Central memory CD8-positive, alpha-beta T cell (primary cell): ENCODE measurements around the gene MYO9A.
"Not testable (repeated sequence)": the region's sequence is repeated elsewhere in the genome, so short reads cannot be mapped to it uniquely, and the experiment has no call there.

ENCODE experiments used
- ATAC-seq: fragments of 150-1000 bp; cut with Tn5 transposase; replicated peaks from 2 replicates; pipeline ENCODE4 v1.10.0; 2022; ENCODE audit warnings: mild to moderate bottlenecking, moderate FRiP score, moderate number of reproducible peaks; ENCODE audit not compliant: poor library complexity, severe bottlenecking; ENCODE audit errors: extremely low read depth
- DNase-seq, 2 donors: peaks; one replicate each; pipeline ENCODE4 v3.0.0; 2021; ENCODE audit warnings: low spot score in 2 of 2
- H3K27ac Mint-ChIP-seq: one replicate; pipeline ENCODE4 v1.8.0; 2022; ENCODE audit warnings: low read depth, mild to moderate bottlenecking, moderate library complexity, mixed read lengths
- H3K27me3 Mint-ChIP-seq: one replicate; pipeline ENCODE4 v1.8.0; 2022; ENCODE audit warnings: mixed read lengths
- H3K36me3 Mint-ChIP-seq: one replicate; pipeline ENCODE4 v1.8.0; 2022; ENCODE audit warnings: mild to moderate bottlenecking, moderate library complexity, mixed read lengths; ENCODE audit not compliant: insufficient read depth
- H3K4me1 Mint-ChIP-seq: one replicate; pipeline ENCODE4 v1.8.0; 2022; ENCODE audit warnings: mixed read lengths
- H3K4me3 Mint-ChIP-seq: one replicate; pipeline ENCODE4 v1.8.0; 2022; ENCODE audit warnings: mild to moderate bottlenecking, moderate library complexity, mixed read lengths
- H3K9me3 Mint-ChIP-seq: one replicate; pipeline ENCODE4 v1.8.0; 2022; ENCODE audit warnings: mixed read lengths

The MYO9A gene

GRCh38 chr15:72100551-72100950 is 17.4 kb downstream of the MYO9A start:
- not testable (repeated sequence) for H3K9me3 Mint-ChIP-seq, H3K27ac Mint-ChIP-seq, H3K36me3 Mint-ChIP-seq, ATAC-seq, H3K4me3 Mint-ChIP-seq, H3K27me3 Mint-ChIP-seq, DNase-seq
- peaks cover 28% of the 10 kb centered on the region for H3K4me1 Mint-ChIP-seq

- ATAC-seq, result no peak
Measured at GRCh38 chr15:72099155-72099554, 18.8 kb downstream of the MYO9A start.

GRCh38 chr15:72098040-72098439 is 19.9 kb downstream of the MYO9A start:
- H3K27ac Mint-ChIP-seq, result no peak overlapping the region
- H3K9me3 Mint-ChIP-seq, result no peaks in the 10 kb centered on the region
- no peaks in the 10 kb centered on the region for H3K27me3 Mint-ChIP-seq
- ATAC-seq (no peak), DNase-seq (no peak)
- peaks cover 5% of the 10 kb centered on the region for H3K36me3 Mint-ChIP-seq
- no peak overlapping the region for H3K4me3 Mint-ChIP-seq
- peaks cover 27% of the 10 kb centered on the region for H3K4me1 Mint-ChIP-seq

More at GRCh38 chr15:72099155-72099554, 18.8 kb downstream of the MYO9A start:
- Mint-ChIP-seq H3K9me3 (no peaks in the 10 kb centered on the region), H3K27ac (no peak overlapping the region), H3K4me3 (no peak overlapping the region), H3K4me1 (peaks cover 35% of the 10 kb centered on the region), H3K27me3 (no peaks in the 10 kb centered on the region), H3K36me3 (peaks cover 5% of the 10 kb centered on the region)
- no peak for DNase-seq

- Mint-ChIP-seq H3K9me3 (no peaks in the 10 kb centered on the region), H3K27ac (no peak overlapping the region), H3K36me3 (peaks cover 7% of the 10 kb centered on the region), H3K27me3 (no peaks in the 10 kb centered on the region), H3K4me1 (peaks cover 29% of the 10 kb centered on the region), H3K4me3 (no peak overlapping the region)
- ATAC-seq (no peak), DNase-seq (no peak)
Measured at GRCh38 chr15:72096796-72097195, 21.2 kb downstream of the MYO9A start.

GRCh38 chr15:72092691-72093090 is 25.3 kb downstream of the MYO9A start:
- Mint-ChIP-seq H3K4me1 (peaks cover 31% of the 10 kb centered on the region), H3K27me3 (no peaks in the 10 kb centered on the region), H3K4me3 (no peak overlapping the region), H3K9me3 (no peaks in the 10 kb centered on the region), H3K27ac (no peak overlapping the region), H3K36me3 (peaks cover 5% of the 10 kb centered on the region)
- ATAC-seq, result no peak
- no peak for DNase-seq

GRCh38 chr15:72092006-72092405 is 25.9 kb downstream of the MYO9A start:
- Mint-ChIP-seq H3K27ac (no peak overlapping the region), H3K27me3 (no peaks in the 10 kb centered on the region), H3K36me3 (peaks cover 5% of the 10 kb centered on the region), H3K4me1 (peaks cover 30% of the 10 kb centered on the region), H3K9me3 (no peaks in the 10 kb centered on the region), H3K4me3 (no peak overlapping the region)
- ATAC-seq (no peak), DNase-seq (no peak)

- Mint-ChIP-seq H3K27me3 (no peaks in the 10 kb centered on the region), H3K4me1 (peaks cover 8% of the 10 kb centered on the region), H3K9me3 (peaks cover 5% of the 10 kb centered on the region), H3K4me3 (no peak overlapping the region), H3K27ac (no peak overlapping the region), H3K36me3 (no peaks in the 10 kb centered on the region)
- no peak for ATAC-seq
- DNase-seq, result no peak
Measured at GRCh38 chr15:72086920-72087648, 30.9 kb downstream of the MYO9A start.

GRCh38 chr15:72086010-72086697 is 31.8 kb downstream of the MYO9A start:
- Mint-ChIP-seq H3K27ac (no peak overlapping the region), H3K27me3 (no peaks in the 10 kb centered on the region), H3K4me1 (peaks cover 6% of the 10 kb centered on the region), H3K36me3 (no peaks in the 10 kb centered on the region), H3K4me3 (no peak overlapping the region), H3K9me3 (peaks cover 5% of the 10 kb centered on the region)
- ATAC-seq (no peak), DNase-seq (no peak)

- DNase-seq (no peak), ATAC-seq (no peak)
- Mint-ChIP-seq H3K4me1 (peaks cover 23% of the 10 kb centered on the region), H3K36me3 (no peaks in the 10 kb centered on the region), H3K27ac (no peak overlapping the region), H3K9me3 (peaks cover 5% of the 10 kb centered on the region), H3K4me3 (no peak overlapping the region), H3K27me3 (no peaks in the 10 kb centered on the region)
Measured at GRCh38 chr15:72082176-72082575, 35.8 kb downstream of the MYO9A start.

- H3K36me3 Mint-ChIP-seq, result no peaks in the 10 kb centered on the region
- H3K27ac Mint-ChIP-seq, result peak overlapping the region; percentile 49
- no peak overlapping the region for H3K4me3 Mint-ChIP-seq
- ATAC-seq (peak; percentile 79), DNase-seq (no peak)
- H3K27me3 Mint-ChIP-seq, result no peaks in the 10 kb centered on the region
- peaks cover 38% of the 10 kb centered on the region for H3K4me1 Mint-ChIP-seq
- peaks cover 5% of the 10 kb centered on the region for H3K9me3 Mint-ChIP-seq
Measured at GRCh38 chr15:72078887-72079286, 39.1 kb downstream of the MYO9A start.

GRCh38 chr15:72077950-72078349 is 40.0 kb downstream of the MYO9A start:
- Mint-ChIP-seq H3K27ac (peak overlapping the region; percentile 49), H3K4me1 (peaks cover 42% of the 10 kb centered on the region)

GRCh38 chr15:72074335-72075060 is 43.5 kb downstream of the MYO9A start:
- H3K9me3 Mint-ChIP-seq, result no peaks in the 10 kb centered on the region

More at GRCh38 chr15:72077950-72078349, 40.0 kb downstream of the MYO9A start:
- Mint-ChIP-seq H3K4me3 (peak overlapping the region; percentile 24), H3K9me3 (no peaks in the 10 kb centered on the region), H3K27me3 (no peaks in the 10 kb centered on the region), H3K36me3 (no peaks in the 10 kb centered on the region)
- ATAC-seq (no peak), DNase-seq (no peak)

More at GRCh38 chr15:72074335-72075060, 43.5 kb downstream of the MYO9A start:
- no peak for ATAC-seq
- no peak overlapping the region for H3K27ac Mint-ChIP-seq
- H3K27me3 Mint-ChIP-seq, result no peaks in the 10 kb centered on the region
- H3K4me3 Mint-ChIP-seq, result no peak overlapping the region
- DNase-seq, result no peak
- H3K4me1 Mint-ChIP-seq, result peaks cover 50% of the 10 kb centered on the region
- no peaks in the 10 kb centered on the region for H3K36me3 Mint-ChIP-seq
